ENCODE results near the gene MAML2.

- TF ChIP-seq CTCF (IDR thresholded peaks at IDR 0.05) (no peak), POLR2AphosphoS5 (IDR thresholded peaks at IDR 0.05) (no peak), POLR2A (IDR thresholded peaks at IDR 0.05) (no peak)
Observed at GRCh38 chr11:96215826-96216225, 127.2 kb downstream of the MAML2 start.
